Activated CD8-positive, alpha-beta T cell treated with anti-CD3 and anti-CD28 coated beads for 36 hours (primary cell): ENCODE measurements around the gene INHBC. TPM values are rescaled to one million over a fixed set of nuclear protein-coding genes. Genes with fewer than 3 reads are reported as not detected.

ENCODE experiments used
- ATAC-seq: fragments of 200-7000 bp; cut with Tn5 transposase; one replicate; pipeline ENCODE4 v1.10.0; 2021; ENCODE audit warnings: mild to moderate bottlenecking, moderate library complexity
- CTCF ChIA-PET: fragments of 350-600 bp; sonication (Branson Sonifier 250); formaldehyde crosslinking; loops from one replicate; lab custom pipeline; 2021; ENCODE audit warnings: antibody characterized with exemption; lab: Charles Lee
- POLR2A ChIA-PET: fragments of 350-600 bp; sonication (Branson Sonifier 250); formaldehyde crosslinking; loops from one replicate; lab custom pipeline; 2021; ENCODE audit warnings: antibody characterized with exemption; lab: Charles Lee
- DNase-seq: peaks from one replicate; pipeline ENCODE4 v3.0.0-alpha.2; 2020
- H3K27ac Mint-ChIP-seq: one replicate; pipeline ENCODE4 v1.8.0; 2021; ENCODE audit warnings: mild to moderate bottlenecking, mixed read lengths
- H3K27me3 Mint-ChIP-seq: one replicate; pipeline ENCODE4 v1.8.0; 2021; ENCODE audit warnings: mixed read lengths
- H3K36me3 Mint-ChIP-seq: one replicate; pipeline ENCODE4 v1.8.0; 2021; ENCODE audit warnings: low read depth, mixed read lengths
- H3K4me1 Mint-ChIP-seq: one replicate; pipeline ENCODE4 v1.8.0; 2021; ENCODE audit warnings: low read depth, mixed read lengths
- H3K4me3 Mint-ChIP-seq: one replicate; pipeline ENCODE4 v1.8.0; 2021; ENCODE audit warnings: mild to moderate bottlenecking, moderate library complexity, mixed read lengths
- H3K9me3 Mint-ChIP-seq: one replicate; pipeline ENCODE4 v1.8.0; 2021; ENCODE audit warnings: mixed read lengths
- intact Hi-C: fragments of 100-400 bp; cut with micrococcal nuclease; formaldehyde crosslinking; loops from one replicate; pipeline ENCODE4 v1.10.0; 2022
- total RNA-seq, 2 experiments: library from RNA; stranded (reverse); gene quantifications; one replicate each; pipeline ENCODE4 v1.2.3, GENCODE V29; 2021
- TF ChIP-seq, protein P1 (sequence below): fragments of 200-600 bp; IDR thresholded peaks from one replicate; pipeline ENCODE4 v1.8.0; 2022; ENCODE audit warnings: antibody characterized with exemption, mild to moderate bottlenecking

Gene INHBC
- total RNA-seq, 2 experiments from 2014 or later: 0.16 TPM; not detected in 1

DNA sequence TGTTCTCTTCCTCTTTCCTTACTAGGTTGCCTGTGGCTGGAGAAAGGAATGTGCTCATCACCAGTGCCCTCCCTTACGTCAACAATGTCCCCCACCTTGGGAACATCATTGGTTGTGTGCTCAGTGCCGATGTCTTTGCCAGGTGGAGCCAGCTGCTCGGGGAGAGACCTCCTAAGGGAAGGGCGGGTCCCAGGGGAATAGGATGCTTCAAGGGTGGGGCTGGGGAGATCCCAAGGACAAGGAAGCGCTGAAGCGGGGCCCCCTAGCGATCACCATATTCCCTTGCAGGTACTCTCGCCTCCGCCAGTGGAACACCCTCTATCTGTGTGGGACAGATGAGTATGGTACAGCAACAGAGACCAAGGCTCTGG, 63.5 kb downstream of the INHBC start:
- no peaks in the 10 kb centered on the region for H3K27me3 Mint-ChIP-seq
- peaks cover 5% of the 10 kb centered on the region for H3K4me1 Mint-ChIP-seq
- CTCF ChIA-PET: interaction anchor here (2.0 kb wide), 1 partner anchor 39 kb away, joined by 5 read pairs; the partner anchor contains the start of gene GLI1
- intact Hi-C loops: no loop called here
- no peak overlapping the region for H3K27ac Mint-ChIP-seq
- DNase-seq (no peak), ATAC-seq (no peak)
- POLR2A ChIA-PET: interaction anchor here (1.3 to 1.8 kb wide), 4 partner anchors 8 to 37 kb away, joined by 4 to 5 read pairs (median 4); no protein-coding TSS in a partner anchor
- H3K4me3 Mint-ChIP-seq: no peak overlapping the region
- H3K36me3 Mint-ChIP-seq: peaks cover 69% of the 10 kb centered on the region
- TF ChIP-seq, protein P1, sequence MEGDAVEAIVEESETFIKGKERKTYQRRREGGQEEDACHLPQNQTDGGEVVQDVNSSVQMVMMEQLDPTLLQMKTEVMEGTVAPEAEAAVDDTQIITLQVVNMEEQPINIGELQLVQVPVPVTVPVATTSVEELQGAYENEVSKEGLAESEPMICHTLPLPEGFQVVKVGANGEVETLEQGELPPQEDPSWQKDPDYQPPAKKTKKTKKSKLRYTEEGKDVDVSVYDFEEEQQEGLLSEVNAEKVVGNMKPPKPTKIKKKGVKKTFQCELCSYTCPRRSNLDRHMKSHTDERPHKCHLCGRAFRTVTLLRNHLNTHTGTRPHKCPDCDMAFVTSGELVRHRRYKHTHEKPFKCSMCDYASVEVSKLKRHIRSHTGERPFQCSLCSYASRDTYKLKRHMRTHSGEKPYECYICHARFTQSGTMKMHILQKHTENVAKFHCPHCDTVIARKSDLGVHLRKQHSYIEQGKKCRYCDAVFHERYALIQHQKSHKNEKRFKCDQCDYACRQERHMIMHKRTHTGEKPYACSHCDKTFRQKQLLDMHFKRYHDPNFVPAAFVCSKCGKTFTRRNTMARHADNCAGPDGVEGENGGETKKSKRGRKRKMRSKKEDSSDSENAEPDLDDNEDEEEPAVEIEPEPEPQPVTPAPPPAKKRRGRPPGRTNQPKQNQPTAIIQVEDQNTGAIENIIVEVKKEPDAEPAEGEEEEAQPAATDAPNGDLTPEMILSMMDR: no peak
- H3K9me3 Mint-ChIP-seq: peaks cover 2% of the 10 kb centered on the region

DNA sequence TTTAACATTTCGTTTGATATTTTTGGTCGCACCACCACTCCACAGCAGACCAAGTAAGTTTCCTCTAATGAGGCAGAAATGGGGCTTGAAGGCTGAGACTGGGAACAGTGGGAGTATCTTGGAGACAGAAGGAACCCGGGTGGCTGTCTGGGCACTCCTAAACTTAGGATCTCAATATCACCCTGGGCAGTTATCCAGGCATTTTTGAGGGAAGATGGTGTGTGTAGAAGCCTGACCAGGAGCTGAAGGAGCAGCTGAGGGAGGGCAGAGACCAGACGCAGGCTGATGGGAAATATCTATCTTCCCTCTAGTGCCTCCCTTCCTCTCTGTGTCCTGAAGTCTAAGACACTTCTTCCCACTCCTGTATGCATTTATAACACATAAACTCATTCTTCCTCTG, 64.0 kb downstream of the INHBC start:
- intact Hi-C loops: no loop called here
- ChIA-PET CTCF (no interaction called here), POLR2A (interaction anchor here (1.3 to 1.5 kb wide), 2 partner anchors 13 to 21 kb away, joined by 4 read pairs; no protein-coding TSS in a partner anchor)
- no peaks in the 10 kb centered on the region for H3K27me3 Mint-ChIP-seq
- no peak overlapping the region for H3K4me3 Mint-ChIP-seq
- H3K27ac Mint-ChIP-seq: no peak overlapping the region
- H3K4me1 Mint-ChIP-seq: peaks cover 5% of the 10 kb centered on the region
- DNase-seq: no peak
- H3K36me3 Mint-ChIP-seq: peaks cover 70% of the 10 kb centered on the region
- no peak for ATAC-seq
- peaks cover 2% of the 10 kb centered on the region for H3K9me3 Mint-ChIP-seq
- TF ChIP-seq, protein P1: no peak

DNA sequence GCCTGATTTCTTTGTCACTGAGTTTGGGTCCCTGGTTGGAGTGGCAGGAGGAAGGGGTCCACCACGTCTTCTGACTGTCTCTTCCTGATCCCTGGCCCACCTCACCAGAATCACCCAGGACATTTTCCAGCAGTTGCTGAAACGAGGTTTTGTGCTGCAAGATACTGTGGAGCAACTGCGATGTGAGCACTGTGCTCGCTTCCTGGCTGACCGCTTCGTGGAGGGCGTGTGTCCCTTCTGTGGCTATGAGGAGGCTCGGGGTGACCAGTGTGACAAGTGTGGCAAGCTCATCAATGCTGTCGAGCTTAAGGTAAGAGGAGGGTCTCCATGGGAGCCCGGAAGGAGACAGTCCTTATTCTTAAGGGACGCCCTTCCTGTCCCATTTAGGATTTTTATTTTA, 65.6 kb downstream of the INHBC start:
- peaks cover 2% of the 10 kb centered on the region for H3K9me3 Mint-ChIP-seq
- no peak overlapping the region for H3K27ac Mint-ChIP-seq
- ChIA-PET POLR2A (interaction anchor here (1.4 kb wide), 1 partner anchor 10 kb away, joined by 5 read pairs; no protein-coding TSS in a partner anchor), CTCF (no interaction called here)
- no peak for DNase-seq
- peaks cover 74% of the 10 kb centered on the region for H3K36me3 Mint-ChIP-seq
- no peak for ATAC-seq
- H3K4me3 Mint-ChIP-seq: no peak overlapping the region
- TF ChIP-seq, protein P1: no peak
- H3K27me3 Mint-ChIP-seq: no peaks in the 10 kb centered on the region
- intact Hi-C loops: no loop called here
- H3K4me1 Mint-ChIP-seq: peaks cover 5% of the 10 kb centered on the region

Other genes with a start within 250 kb of the INHBC start
- under 1 TPM; 0.41 to 0.45 TPM for gene NXPH4, start 218.0 kb upstream of the INHBC start, total RNA-seq
- 100 to 1,000 TPM; 480 to 529 TPM for gene SHMT2, start 205.1 kb upstream of the INHBC start, total RNA-seq
- 1 to 10 TPM; 1.7 to 2.1 TPM for gene STAC3, start 183.6 kb upstream of the INHBC start, total RNA-seq
- gene R3HDM2, start 3.7 kb upstream of the INHBC start, total RNA-seq: 10 to 100 TPM; 33.2 to 44.0 TPM
- gene INHBE, start 20.5 kb downstream of the INHBC start, total RNA-seq: 1 to 10 TPM; 1.7 to 2.3 TPM
- gene GLI1, start 25.0 kb downstream of the INHBC start, total RNA-seq: under 1 TPM; 0.20 to 0.83 TPM
- gene ARHGAP9, start 45.1 kb downstream of the INHBC start, total RNA-seq: 100 to 1,000 TPM; 125 to 128 TPM
- 100 to 1,000 TPM; 343 to 345 TPM for gene MARS1, start 53.3 kb downstream of the INHBC start, total RNA-seq
- 10 to 100 TPM; 28.0 TPM for gene DDIT3, start 85.7 kb downstream of the INHBC start, total RNA-seq
- gene MBD6, start 88.0 kb downstream of the INHBC start, total RNA-seq: 10 to 100 TPM; 46.5 to 47.3 TPM
- 10 to 100 TPM; 66.2 to 68.6 TPM for gene DCTN2, start 112.4 kb downstream of the INHBC start, total RNA-seq
- gene KIF5A, start 115.3 kb downstream of the INHBC start, total RNA-seq: 1 to 10 TPM; 1.2 to 1.3 TPM
- 10 to 100 TPM; 10.7 to 12.3 TPM for gene PIP4K2C, start 156.4 kb downstream of the INHBC start, total RNA-seq
- gene DTX3, start 170.0 kb downstream of the INHBC start, total RNA-seq: 10 to 100 TPM; 13.7 to 15.1 TPM
- 1 to 10 TPM; 1.1 to 1.2 TPM for gene ARHGEF25, start 176.7 kb downstream of the INHBC start, total RNA-seq
- 1 to 10 TPM in 1 of 2 experiments, under 1 TPM in 1; 0.61 to 1.4 TPM for gene B4GALNT1, start 198.4 kb downstream of the INHBC start, total RNA-seq